A673 (cell line): ENCODE results near the gene RALGPS1. TPM values are rescaled to one million over a fixed set of nuclear protein-coding genes. Genes with fewer than 3 reads are reported as not detected.

ENCODE experiments used
- BruUV-seq: library from RNA; stranded (reverse); fragments of 400-500 nt; replicated peaks from 2 replicates; lab custom pipeline; 2021; lab: Mats Ljungman, UMichigan
- CTCF ChIA-PET: fragments of 300-600 bp; sonication (Branson Sonifier 250); formaldehyde crosslinking; loops from one replicate; lab custom pipeline; 2022; ENCODE audit warnings: antibody characterized with exemption; lab: Charles Lee
- POLR2A ChIA-PET: fragments of 300-600 bp; sonication (Branson Sonifier 250); formaldehyde crosslinking; loops from one replicate; lab custom pipeline; 2022; ENCODE audit warnings: antibody characterized with exemption; ENCODE audit not compliant: low non-redundant PET; lab: Charles Lee
- DNase-seq: peaks from one replicate; pipeline ENCODE4 v3.0.0-alpha.2; 2015; ENCODE audit warnings: low spot score
- H3K27ac ChIP-seq: fragments of 200-600 bp; sonication (generic); 2 replicates; pipeline ENCODE4 v1.5.1; 2016; ENCODE audit warnings: mixed run types, low read depth, mild to moderate bottlenecking, mixed read lengths, antibody characterized with exemption, low read length; ENCODE audit not compliant: poor library complexity, severe bottlenecking
- H3K27me3 ChIP-seq: fragments of 200-600 bp; sonication (generic); replicated peaks from 2 replicates; pipeline ENCODE4 v1.6.1; 2017; ENCODE audit warnings: mixed run types, low read depth, mild to moderate bottlenecking, mixed read lengths, antibody characterized with exemption, low read length; ENCODE audit not compliant: insufficient read depth, poor library complexity
- H3K36me3 ChIP-seq: fragments of 200-600 bp; sonication (generic); 2 replicates; pipeline ENCODE4 v1.6.1; 2016; ENCODE audit warnings: mixed run types, mild to moderate bottlenecking, mixed read lengths, antibody characterized with exemption, low read length; ENCODE audit not compliant: insufficient read depth, poor library complexity, severe bottlenecking
- H3K4me1 ChIP-seq: fragments of 200-600 bp; sonication (generic); 2 replicates; pipeline ENCODE4 v1.6.1; 2017; ENCODE audit warnings: mixed run types, mild to moderate bottlenecking, mixed read lengths, antibody characterized with exemption, low read length; ENCODE audit not compliant: insufficient read depth, poor library complexity, severe bottlenecking
- H3K4me3 ChIP-seq: fragments of 200-600 bp; sonication (generic); 2 replicates; pipeline ENCODE4 v1.5.1; 2016; ENCODE audit warnings: low read depth, mixed run types, mild to moderate bottlenecking, mixed read lengths, low read length; ENCODE audit not compliant: poor library complexity, severe bottlenecking
- H3K9me3 ChIP-seq: fragments of 200-600 bp; sonication (generic); 2 replicates; pipeline ENCODE4 v1.6.1; 2016; ENCODE audit warnings: mixed run types, low read depth, mild to moderate bottlenecking, mixed read lengths, antibody characterized with exemption, low read length; ENCODE audit not compliant: poor library complexity, severe bottlenecking
- CTCF ChIP-seq: fragments of 300-800, 200-600 bp; sonication (generic); conservative IDR thresholded peaks from 2 replicates; pipeline ENCODE4 v1.5.1; 2017; ENCODE audit warnings: low read depth, mild to moderate bottlenecking, antibody characterized with exemption, low read length, moderate library complexity, mixed read lengths
- EZH2 ChIP-seq: fragments of 200-600 bp; sonication (generic); IDR thresholded peaks from 2 replicates; pipeline ENCODE4 v1.6.1; 2017; ENCODE audit warnings: borderline replicate concordance, low read depth, mild to moderate bottlenecking, mixed read lengths, antibody characterized with exemption, low read length; ENCODE audit not compliant: poor library complexity, severe bottlenecking
- intact Hi-C: fragments of 100-400 bp; cut with micrococcal nuclease; formaldehyde crosslinking; loops from one replicate; pipeline ENCODE4 v1.10.0; 2022; ENCODE audit not compliant: unreplicated experiment
- total RNA-seq: library from RNA; stranded (reverse); gene quantifications from 2 replicates; pipeline ENCODE4 v1.2.3, GENCODE V29; 2021

The RALGPS1 gene
- total RNA-seq, 1 experiment from 2014 or later, result 3.9 TPM

GRCh38 chr9:127187231-127187956 lies 272.8 kb downstream of the RALGPS1 start:
- Histone ChIP-seq H3K9me3 (no peaks in the 10 kb centered on the region), H3K27me3 (no peaks in the 10 kb centered on the region), H3K36me3 (no peaks in the 10 kb centered on the region), H3K4me1 (peaks cover 9% of the 10 kb centered on the region), H3K4me3 (no peak overlapping the region), H3K27ac (no peak overlapping the region)
- ChIA-PET POLR2A (no interaction called here), CTCF (interaction anchor here (0.5 kb wide), 1 partner anchor 74 kb away, joined by 4 read pairs; no protein-coding TSS in a partner anchor)
- intact Hi-C loops, result no loop called here
- TF ChIP-seq EZH2 (no peak), CTCF (no peak)
- BruUV-seq, result no TSS peak
- DNase-seq, result peak; percentile 39

GRCh38 chr9:127188396-127188795 lies 273.8 kb downstream of the RALGPS1 start:
- CTCF ChIA-PET, result interaction anchor here (0.5 kb wide), 1 partner anchor 73 kb away, joined by 4 read pairs; no protein-coding TSS in a partner anchor
- Histone ChIP-seq H3K27me3 (no peaks in the 10 kb centered on the region), H3K4me1 (peaks cover 3% of the 10 kb centered on the region), H3K9me3 (no peaks in the 10 kb centered on the region), H3K27ac (no peak overlapping the region), H3K36me3 (no peaks in the 10 kb centered on the region), H3K4me3 (no peak overlapping the region)
- no TSS peak for BruUV-seq
- no peak for DNase-seq
- intact Hi-C loops, result no loop called here
- POLR2A ChIA-PET, result no interaction called here
- no peak for TF ChIP-seq EZH2
- TF ChIP-seq CTCF, result no peak

- no peak for TF ChIP-seq CTCF
- no peak for TF ChIP-seq EZH2
- Histone ChIP-seq H3K9me3 (no peaks in the 10 kb centered on the region), H3K4me3 (no peak overlapping the region), H3K27me3 (no peaks in the 10 kb centered on the region), H3K4me1 (no peaks in the 10 kb centered on the region), H3K27ac (no peak overlapping the region), H3K36me3 (no peaks in the 10 kb centered on the region)
- BruUV-seq, result no TSS peak
- CTCF ChIA-PET, result no interaction called here
- no peak for DNase-seq
- POLR2A ChIA-PET, result no interaction called here
- intact Hi-C loops, result no loop called here
Observed at GRCh38 chr9:127189628-127190027, 275.0 kb downstream of the RALGPS1 start.
